ENCODE measurements around the gene WFS1. TPM values are rescaled to one million over a fixed set of nuclear protein-coding genes. Genes with fewer than 3 reads are reported as not detected.

The WFS1 gene
- total RNA-seq, 2 experiments from 2014 or later, result 1.8 to 2.8 TPM

DNA sequence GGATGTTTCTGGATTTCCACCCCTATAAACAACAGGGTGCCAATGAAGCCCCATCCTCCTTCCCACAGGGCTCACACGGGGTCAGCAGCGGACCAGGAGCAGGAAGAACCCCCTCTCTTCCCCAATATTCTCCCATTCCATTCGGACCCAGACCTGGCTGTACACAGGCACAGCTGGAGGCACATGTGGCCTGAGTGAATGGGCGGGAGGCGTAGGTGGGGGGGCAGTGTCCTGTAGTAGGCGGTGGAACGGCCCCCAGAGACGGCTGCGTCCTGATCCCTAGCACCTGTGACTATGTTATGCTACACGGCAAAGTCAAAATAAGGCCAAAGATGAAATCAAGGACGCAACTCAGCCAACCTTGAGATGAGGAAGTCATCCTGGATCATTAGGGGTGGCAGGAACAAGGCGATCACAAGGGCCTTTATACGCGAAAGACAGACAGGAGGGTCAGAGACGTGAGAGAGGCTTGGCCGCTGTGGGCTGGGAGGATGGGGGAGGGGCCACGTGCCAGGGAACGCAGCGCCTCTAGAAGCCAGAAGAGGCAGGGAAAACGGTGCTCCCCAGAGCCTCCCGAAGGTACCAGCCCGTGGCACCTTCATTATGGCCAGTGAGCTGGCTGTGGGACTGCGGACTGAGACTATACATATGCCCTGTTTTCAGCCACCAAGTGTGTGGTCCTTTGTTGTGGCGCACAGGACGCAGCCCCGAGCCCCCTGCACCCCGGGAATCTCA lies 75.6 kb downstream of the WFS1 start:
- Mint-ChIP-seq H3K9me3 (no peaks in the 10 kb centered on the region), H3K27ac (no peak overlapping the region), H3K27me3 (peaks cover 14% of the 10 kb centered on the region), H3K4me1 (ENCODE audit: low read depth) (no peaks in the 10 kb centered on the region), H3K36me3 (ENCODE audit: low read depth) (no peaks in the 10 kb centered on the region), H3K4me3 (no peak overlapping the region)
- CTCF ChIA-PET, result interaction anchor here (1.2 to 3.1 kb wide), 4 partner anchors 14 to 95 kb away, joined by 3 to 14 read pairs (median 3); no protein-coding TSS in a partner anchor
- DNase-seq (no peak), ATAC-seq (no peak)
- intact Hi-C loops (cut with micrococcal nuclease), result no loop called here
- POLR2A ChIA-PET, result no interaction called here
- TF ChIP-seq, protein P1, sequence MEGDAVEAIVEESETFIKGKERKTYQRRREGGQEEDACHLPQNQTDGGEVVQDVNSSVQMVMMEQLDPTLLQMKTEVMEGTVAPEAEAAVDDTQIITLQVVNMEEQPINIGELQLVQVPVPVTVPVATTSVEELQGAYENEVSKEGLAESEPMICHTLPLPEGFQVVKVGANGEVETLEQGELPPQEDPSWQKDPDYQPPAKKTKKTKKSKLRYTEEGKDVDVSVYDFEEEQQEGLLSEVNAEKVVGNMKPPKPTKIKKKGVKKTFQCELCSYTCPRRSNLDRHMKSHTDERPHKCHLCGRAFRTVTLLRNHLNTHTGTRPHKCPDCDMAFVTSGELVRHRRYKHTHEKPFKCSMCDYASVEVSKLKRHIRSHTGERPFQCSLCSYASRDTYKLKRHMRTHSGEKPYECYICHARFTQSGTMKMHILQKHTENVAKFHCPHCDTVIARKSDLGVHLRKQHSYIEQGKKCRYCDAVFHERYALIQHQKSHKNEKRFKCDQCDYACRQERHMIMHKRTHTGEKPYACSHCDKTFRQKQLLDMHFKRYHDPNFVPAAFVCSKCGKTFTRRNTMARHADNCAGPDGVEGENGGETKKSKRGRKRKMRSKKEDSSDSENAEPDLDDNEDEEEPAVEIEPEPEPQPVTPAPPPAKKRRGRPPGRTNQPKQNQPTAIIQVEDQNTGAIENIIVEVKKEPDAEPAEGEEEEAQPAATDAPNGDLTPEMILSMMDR (IDR thresholded peaks at IDR 0.05), result no peak

- ATAC-seq (no peak), DNase-seq (no peak)
- ChIA-PET CTCF (interaction anchor here (3.1 kb wide), 1 partner anchor 14 kb away, joined by 14 read pairs; no protein-coding TSS in a partner anchor), POLR2A (no interaction called here)
- Mint-ChIP-seq H3K36me3 (ENCODE audit: low read depth) (no peaks in the 10 kb centered on the region), H3K27me3 (peaks cover 9% of the 10 kb centered on the region), H3K9me3 (no peaks in the 10 kb centered on the region), H3K4me3 (no peak overlapping the region), H3K4me1 (ENCODE audit: low read depth) (no peaks in the 10 kb centered on the region), H3K27ac (no peak overlapping the region)
- TF ChIP-seq, protein P1 (IDR thresholded peaks at IDR 0.05), result no peak
- intact Hi-C loops (cut with micrococcal nuclease), result no loop called here
Observed at GRCh38 chr4:6345866-6346265, 76.2 kb downstream of the WFS1 start.

GRCh38 chr4:6346373-6347110 lies 76.9 kb downstream of the WFS1 start:
- intact Hi-C loops (cut with micrococcal nuclease), result no loop called here
- no peak overlapping the region for H3K27ac Mint-ChIP-seq
- no peak overlapping the region for H3K4me3 Mint-ChIP-seq
- TF ChIP-seq, protein P1 (IDR thresholded peaks at IDR 0.05), result no peak
- peaks cover 6% of the 10 kb centered on the region for H3K27me3 Mint-ChIP-seq
- no peaks in the 10 kb centered on the region for H3K4me1 Mint-ChIP-seq (ENCODE audit: low read depth)
- CTCF ChIA-PET, result interaction anchor here (0.7 to 1.0 kb wide), 2 partner anchors 14 to 16 kb away, joined by 3 read pairs; no protein-coding TSS in a partner anchor
- POLR2A ChIA-PET, result no interaction called here
- H3K36me3 Mint-ChIP-seq (ENCODE audit: low read depth), result no peaks in the 10 kb centered on the region
- ATAC-seq (no peak), DNase-seq (no peak)
- no peaks in the 10 kb centered on the region for H3K9me3 Mint-ChIP-seq

- ChIA-PET CTCF (interaction anchor here (0.7 to 1.0 kb wide), 2 partner anchors 15 to 17 kb away, joined by 3 read pairs; no protein-coding TSS in a partner anchor), POLR2A (no interaction called here)
- peaks cover 6% of the 10 kb centered on the region for H3K27me3 Mint-ChIP-seq
- DNase-seq, result no peak
- intact Hi-C loops (cut with micrococcal nuclease), result no loop called here
- ATAC-seq, result no peak
- no peak overlapping the region for H3K27ac Mint-ChIP-seq
- H3K9me3 Mint-ChIP-seq, result no peaks in the 10 kb centered on the region
- H3K4me3 Mint-ChIP-seq, result no peak overlapping the region
- no peaks in the 10 kb centered on the region for H3K36me3 Mint-ChIP-seq (ENCODE audit: low read depth)
- H3K4me1 Mint-ChIP-seq (ENCODE audit: low read depth), result no peaks in the 10 kb centered on the region
- TF ChIP-seq, protein P1 (IDR thresholded peaks at IDR 0.05), result no peak
Observed at GRCh38 chr4:6347511-6348045, 77.9 kb downstream of the WFS1 start.

DNA sequence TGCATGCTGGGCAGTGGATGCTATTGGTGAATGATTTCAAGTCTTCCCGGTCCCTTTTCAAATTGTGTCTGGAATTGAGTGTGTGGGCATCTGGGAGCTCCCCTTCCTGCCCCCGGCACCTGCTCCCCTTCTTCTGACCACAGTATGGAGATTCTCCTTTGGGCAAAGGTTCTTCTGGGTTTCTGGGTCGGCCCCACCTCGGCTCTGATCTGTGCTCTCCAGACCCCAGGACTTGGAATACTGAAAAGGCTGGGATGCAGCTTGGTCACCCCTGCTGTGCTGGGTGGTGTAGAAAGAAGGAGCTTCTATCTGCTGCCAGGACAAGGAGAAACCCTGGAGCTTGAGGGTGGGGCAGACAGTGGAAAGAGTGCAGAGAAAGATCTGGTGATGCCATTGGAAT lies 78.8 kb downstream of the WFS1 start:
- TF ChIP-seq, protein P1 (IDR thresholded peaks at IDR 0.05), result no peak
- no peak overlapping the region for H3K4me3 Mint-ChIP-seq
- H3K27me3 Mint-ChIP-seq, result peaks cover 3% of the 10 kb centered on the region
- no peaks in the 10 kb centered on the region for H3K9me3 Mint-ChIP-seq
- no peaks in the 10 kb centered on the region for H3K36me3 Mint-ChIP-seq (ENCODE audit: low read depth)
- ChIA-PET CTCF (no interaction called here), POLR2A (no interaction called here)
- no peak overlapping the region for H3K27ac Mint-ChIP-seq
- DNase-seq (no peak), ATAC-seq (no peak)
- no peaks in the 10 kb centered on the region for H3K4me1 Mint-ChIP-seq (ENCODE audit: low read depth)
- intact Hi-C loops (cut with micrococcal nuclease), result no loop called here

All from activated CD8-positive, alpha-beta T cell treated with anti-CD3 and anti-CD28 coated beads for 36 hours (primary cell).